AML-193 (cell line): ENCODE measurements around the gene FAM174C.

ENCODE experiments used
- DNase-seq, 2 experiments: peaks; one replicate each; lab custom pipeline; 2025; lab: John Stamatoyannopoulos, UW

The FAM174C gene

GRCh38 chr19:1273263-1274041, 1.9 kb upstream of the FAM174C start:
- no peak for DNase-seq

GRCh38 chr19:1274081-1274851, 1.1 kb upstream of the FAM174C start:
- no peak for DNase-seq

- no peak for DNase-seq
Measured at GRCh38 chr19:1274852-1275259, 474 bp upstream of the FAM174C start.

- DNase-seq: no peak
Measured at GRCh38 chr19:1275976-1276627, 772 bp downstream of the FAM174C start.

- DNase-seq: no peak
Measured at GRCh38 chr19:1276628-1277022, 1.3 kb downstream of the FAM174C start.

GRCh38 chr19:1277061-1277460, 1.7 kb downstream of the FAM174C start:
- no peak for DNase-seq

GRCh38 chr19:1278074-1278473, 2.7 kb downstream of the FAM174C start:
- no peak for DNase-seq

GRCh38 chr19:1278713-1279660, 3.7 kb downstream of the FAM174C start:
- DNase-seq: no peak

GRCh38 chr19:1279782-1280341, 4.5 kb downstream of the FAM174C start:
- peak; percentile 56 to 67 for DNase-seq

- no peak for DNase-seq
Measured at GRCh38 chr19:1280636-1281568, 5.6 kb downstream of the FAM174C start.

- DNase-seq: no peak
Measured at GRCh38 chr19:1281569-1282287, 6.4 kb downstream of the FAM174C start.

GRCh38 chr19:1282588-1283206, 7.4 kb downstream of the FAM174C start:
- no peak for DNase-seq

GRCh38 chr19:1283207-1283916, 8.0 kb downstream of the FAM174C start:
- DNase-seq: no peak

- DNase-seq: no peak
Measured at GRCh38 chr19:1283917-1284292, 8.6 kb downstream of the FAM174C start.

- DNase-seq: no peak
Measured at GRCh38 chr19:1284293-1284978, 9.1 kb downstream of the FAM174C start.

- DNase-seq: no peak
Measured at GRCh38 chr19:1284979-1285736, 9.8 kb downstream of the FAM174C start.

GRCh38 chr19:1285737-1286360, 10.5 kb downstream of the FAM174C start, which contains the start of gene EFNA2:
Gene EFNA2 (plus strand): TSS chr19:1285873. CDS start chr19:1286169, 296 bp downstream.
- no peak for DNase-seq
